ENCODE data around the gene SSTR4.
"Not testable (repeated sequence)": the region's sequence is repeated elsewhere in the genome, so short reads cannot be mapped to it uniquely, and the experiment has no call there.

Gene SSTR4, protein sequence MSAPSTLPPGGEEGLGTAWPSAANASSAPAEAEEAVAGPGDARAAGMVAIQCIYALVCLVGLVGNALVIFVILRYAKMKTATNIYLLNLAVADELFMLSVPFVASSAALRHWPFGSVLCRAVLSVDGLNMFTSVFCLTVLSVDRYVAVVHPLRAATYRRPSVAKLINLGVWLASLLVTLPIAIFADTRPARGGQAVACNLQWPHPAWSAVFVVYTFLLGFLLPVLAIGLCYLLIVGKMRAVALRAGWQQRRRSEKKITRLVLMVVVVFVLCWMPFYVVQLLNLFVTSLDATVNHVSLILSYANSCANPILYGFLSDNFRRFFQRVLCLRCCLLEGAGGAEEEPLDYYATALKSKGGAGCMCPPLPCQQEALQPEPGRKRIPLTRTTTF

DNA sequence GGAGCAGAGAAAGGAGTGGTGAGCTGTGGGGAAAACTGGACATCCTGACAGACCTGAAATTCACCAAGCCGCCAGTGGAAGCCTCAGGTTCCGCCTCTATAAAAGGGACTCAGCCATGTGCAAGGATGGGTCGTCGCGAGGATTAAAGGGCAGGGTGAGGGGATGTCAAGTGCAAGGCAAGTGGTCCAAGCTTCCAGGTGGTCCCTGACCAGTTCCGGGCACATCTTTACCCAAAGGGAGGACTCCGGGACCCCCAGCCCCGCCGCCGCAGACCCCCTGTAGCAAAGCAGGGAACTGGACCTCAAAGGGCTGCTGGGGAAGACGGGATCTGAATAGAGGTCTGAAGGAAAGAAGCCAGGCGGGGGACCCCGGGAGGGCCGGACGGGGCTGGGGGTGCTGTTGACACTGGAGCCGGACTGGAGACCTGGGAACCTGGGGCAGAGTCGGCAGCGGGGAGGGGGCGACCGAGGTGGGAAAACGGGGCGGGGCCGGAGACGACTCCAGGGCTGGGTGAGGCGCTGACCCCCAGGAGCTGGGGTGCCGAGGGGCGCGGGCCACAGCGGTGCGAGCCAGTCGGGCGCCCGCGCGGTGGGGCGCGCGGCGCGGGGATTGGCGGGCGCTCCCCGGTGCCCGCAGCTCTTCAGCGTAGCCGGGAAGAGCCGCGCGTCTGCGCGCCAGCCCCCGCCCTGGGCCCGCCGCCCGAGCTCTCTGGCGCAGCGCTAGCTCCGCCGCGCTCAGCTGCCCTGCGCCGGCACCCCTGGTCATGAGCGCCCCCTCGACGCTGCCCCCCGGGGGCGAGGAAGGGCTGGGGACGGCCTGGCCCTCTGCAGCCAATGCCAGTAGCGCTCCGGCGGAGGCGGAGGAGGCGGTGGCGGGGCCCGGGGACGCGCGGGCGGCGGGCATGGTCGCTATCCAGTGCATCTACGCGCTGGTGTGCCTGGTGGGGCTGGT, at the start of gene SSTR4:
Gene SSTR4, plus strand, starts transcription at position 592 of the 951 bp plus-strand sequence. Its CDS starts 172 bp downstream, at position 764.
- no peak for DNase-seq (ENCODE audit: low read depth)

DNA sequence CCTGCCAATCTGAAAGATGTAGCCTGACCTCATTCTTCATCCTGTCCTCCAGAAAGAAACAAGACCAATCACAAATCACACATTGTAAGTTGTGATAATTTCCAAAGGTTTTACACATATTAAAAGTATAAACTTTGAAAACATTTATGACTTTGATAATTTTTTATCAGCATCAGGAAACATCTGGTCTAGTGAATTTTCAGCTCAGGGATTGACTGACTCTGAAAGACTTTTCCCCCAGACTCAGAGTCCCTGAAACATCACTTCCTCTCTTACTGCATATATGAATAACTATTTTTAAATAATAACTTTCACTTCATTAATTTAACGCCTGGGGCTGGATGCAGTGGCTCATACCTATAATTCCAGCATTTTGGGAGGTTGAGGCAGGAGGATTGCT, 48.5 kb upstream of the SSTR4 start:
- DNase-seq (ENCODE audit: low read depth), result no peak

DNA sequence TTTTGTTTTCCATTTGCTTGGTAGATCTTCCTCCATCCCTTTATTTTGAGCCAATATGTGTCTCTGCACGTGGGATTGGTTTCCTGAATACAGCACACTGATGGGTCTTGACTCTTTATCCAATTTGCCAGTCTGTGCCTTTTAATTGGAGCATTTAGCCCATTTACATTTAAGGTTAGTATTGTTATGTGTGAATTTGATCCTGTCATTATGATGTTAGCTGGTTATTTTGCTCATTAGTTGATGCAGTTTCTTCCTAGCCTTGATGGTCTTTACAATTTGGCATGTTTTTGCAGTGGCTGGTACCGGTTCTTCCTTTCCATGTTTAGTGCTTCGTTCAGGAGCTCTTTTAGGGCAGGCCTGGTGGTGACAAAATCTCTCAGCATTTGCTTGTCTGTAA, 43.7 kb upstream of the SSTR4 start:
- DNase-seq (ENCODE audit: low read depth), result not testable (repeated sequence)

DNA sequence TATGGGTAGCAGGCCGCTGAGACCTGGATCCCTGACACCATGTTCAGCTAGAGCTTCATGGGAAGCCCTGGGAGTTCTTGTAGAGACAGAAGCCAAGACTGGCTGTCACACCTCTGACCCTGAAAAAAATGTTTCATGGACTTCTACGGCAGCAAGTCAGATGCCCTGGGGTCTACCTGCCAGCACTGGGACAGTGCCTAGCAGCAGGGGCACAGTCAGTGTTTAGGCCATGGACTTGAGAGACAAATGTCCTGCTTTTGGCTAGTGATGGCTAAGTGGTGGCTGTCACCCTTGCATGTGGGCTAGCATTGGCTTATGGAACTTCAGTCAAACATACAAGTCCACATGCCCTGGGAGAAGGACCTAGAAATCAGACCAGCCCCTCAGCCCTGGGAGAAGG, 41.3 kb upstream of the SSTR4 start:
- no peak for DNase-seq (ENCODE audit: low read depth)

DNA sequence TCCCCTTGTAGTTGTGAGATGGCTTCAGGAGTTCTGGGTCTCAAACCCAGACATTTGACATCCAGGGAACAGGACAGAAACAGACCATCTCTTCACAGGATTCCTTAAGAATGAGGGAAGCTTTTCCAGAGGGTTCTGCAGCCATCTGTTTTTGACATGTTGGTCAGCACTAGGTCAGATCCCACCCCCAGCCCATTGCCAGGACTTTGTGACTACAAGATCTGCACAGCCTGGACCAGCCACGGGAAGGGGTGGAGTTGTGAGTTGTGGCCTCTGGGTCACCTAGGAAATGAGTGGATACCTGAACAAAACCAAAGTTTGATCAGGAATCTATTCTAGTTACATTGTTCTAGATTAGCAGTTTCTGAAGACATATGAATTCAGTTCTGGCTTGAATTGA, 39.2 kb upstream of the SSTR4 start:
- DNase-seq (ENCODE audit: low read depth), result no peak

DNA sequence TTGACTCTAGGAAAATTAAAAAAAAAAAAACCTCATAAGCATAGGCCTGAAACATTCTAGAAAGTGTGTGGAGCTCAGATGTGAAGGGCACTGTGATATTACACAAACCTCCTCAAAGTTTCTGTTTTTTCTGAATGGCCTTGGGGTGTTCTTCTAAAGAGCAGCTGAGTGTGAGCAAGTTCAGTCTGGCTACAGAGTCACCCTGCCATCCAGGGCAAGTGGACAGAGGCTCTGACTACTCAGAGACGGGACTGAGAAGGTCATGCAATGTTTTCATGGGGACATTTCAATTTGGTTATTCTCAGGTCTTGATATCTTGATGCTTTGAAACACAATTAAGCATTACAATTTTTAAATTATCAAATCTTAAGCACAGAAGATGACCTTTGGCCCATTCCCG, 36.6 kb upstream of the SSTR4 start:
- DNase-seq (ENCODE audit: low read depth), result no peak

DNA sequence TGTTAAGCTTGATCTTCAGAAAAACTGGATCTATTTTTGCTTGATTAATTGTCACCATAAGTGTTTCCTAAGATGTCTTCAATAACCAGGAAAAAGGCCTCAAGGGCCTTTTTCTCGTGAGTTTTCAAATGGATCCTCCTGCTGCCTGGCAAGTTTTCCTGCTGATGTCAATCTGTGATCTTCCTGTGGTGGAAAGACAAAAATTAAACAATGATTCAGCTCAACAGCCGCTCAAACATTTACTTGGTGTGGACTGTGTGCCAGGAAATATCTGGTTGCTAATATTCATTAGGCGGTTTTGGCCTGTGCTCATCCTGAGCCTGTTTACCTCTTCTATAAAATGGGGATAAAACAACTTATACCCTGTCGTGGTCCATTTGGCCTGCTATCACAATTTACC, 35.4 kb upstream of the SSTR4 start:
- no peak for DNase-seq (ENCODE audit: low read depth)

DNA sequence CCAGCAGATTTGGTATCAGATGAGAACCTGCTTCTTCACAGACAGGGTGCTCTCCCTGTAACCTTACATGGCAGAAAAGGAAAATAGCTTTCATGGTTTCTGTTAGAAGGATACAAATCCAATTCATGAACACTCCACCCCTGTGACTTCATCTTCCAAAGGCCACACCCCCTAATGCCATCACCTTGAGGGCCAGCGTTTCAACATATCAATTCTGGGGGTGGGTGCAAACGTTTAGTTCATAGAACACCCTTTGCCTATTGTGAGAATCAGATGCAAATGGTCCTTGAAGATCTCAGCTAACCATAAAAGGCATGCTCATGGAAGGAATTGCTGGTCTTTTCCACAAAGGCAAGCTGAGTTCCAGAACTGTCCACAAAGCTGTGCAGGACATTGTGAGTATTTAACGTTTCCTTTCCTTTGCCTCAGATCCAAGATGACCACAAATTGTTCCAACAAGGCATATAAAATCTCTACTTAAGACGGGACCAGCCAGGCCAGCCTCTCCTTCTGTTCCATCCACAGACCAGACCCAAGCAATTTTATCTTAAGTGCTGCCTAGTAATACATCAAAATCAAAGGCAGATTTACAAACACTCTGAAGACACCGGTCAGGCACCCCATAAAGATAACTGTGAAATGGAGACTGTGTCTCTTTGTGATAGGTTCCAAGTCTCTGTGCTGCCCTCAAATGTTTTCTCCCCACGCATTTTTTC, 34.7 kb upstream of the SSTR4 start:
- DNase-seq (ENCODE audit: low read depth), result no peak

DNA sequence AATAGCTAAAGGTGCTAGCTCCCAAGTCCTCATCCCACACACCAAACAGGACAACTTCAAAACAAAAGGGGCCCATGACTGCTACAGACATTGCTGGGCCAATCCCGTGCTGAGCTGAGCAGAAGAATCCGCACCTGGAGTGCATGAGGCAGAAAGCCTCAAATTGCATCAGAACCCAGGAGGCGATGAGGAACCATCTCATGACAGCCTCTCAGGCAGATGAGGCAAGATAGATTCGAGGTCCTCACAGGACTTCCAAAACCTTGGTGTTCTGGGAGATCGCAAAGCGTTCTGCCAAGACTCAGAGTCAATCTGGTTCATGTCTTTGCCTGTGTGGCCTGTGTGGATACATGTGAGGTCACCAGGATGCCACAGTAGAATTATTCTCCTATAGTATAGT, 32.8 kb upstream of the SSTR4 start:
- DNase-seq (ENCODE audit: low read depth), result no peak

DNA sequence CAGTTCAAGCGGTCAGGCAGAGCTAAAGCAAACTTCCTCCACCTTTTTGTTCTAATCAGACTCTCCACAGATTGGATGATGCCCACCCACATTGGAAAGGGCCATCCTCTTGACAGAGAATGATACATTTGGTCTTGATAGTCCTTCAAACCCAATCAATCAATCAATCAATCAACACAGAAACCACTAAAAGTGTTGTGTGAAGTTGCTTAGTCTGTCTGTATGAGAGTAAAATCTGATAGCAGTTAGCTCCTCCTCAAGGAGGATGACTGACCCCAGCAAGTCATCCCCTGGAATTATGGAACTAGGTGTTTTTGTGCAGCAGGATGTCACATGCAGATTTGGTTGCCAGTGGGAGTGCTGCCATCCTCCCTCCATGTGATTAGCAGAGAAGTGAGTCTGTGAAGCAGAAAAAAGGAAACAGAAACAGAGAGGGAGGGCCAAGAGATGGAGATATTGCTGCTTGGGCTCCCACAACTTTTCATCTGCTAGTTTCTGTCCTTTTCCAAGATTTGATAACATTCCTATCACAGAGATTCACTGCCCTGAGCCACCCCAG, 32.0 kb upstream of the SSTR4 start:
- DNase-seq (ENCODE audit: low read depth), result no peak

DNA sequence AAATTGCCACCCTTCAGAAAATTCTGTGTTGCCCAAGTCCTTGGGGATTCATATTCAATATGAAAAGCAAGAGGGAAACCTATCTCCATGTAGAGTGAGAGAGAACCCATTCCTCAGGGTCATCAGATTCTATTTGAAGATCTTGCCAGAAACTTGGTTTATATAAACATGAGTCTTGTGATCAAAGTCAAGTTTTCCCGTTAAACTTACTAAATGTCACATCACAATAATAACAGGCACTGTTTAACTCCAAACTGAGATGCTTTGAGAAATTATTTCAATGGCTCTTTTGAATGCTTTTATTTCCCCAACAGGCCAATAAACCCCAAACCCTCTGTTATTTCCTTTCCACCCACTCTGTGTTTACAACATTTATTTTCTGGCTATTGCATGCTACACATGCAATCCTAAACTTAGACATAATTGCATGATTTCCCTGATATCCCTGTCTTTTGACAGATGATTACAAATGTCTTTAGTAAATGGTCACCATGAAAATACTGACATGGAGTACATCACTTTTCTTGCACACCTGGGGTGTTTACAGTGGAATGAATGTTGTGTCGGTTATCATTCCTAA, 31.1 kb upstream of the SSTR4 start:
- DNase-seq (ENCODE audit: low read depth), result no peak

DNA sequence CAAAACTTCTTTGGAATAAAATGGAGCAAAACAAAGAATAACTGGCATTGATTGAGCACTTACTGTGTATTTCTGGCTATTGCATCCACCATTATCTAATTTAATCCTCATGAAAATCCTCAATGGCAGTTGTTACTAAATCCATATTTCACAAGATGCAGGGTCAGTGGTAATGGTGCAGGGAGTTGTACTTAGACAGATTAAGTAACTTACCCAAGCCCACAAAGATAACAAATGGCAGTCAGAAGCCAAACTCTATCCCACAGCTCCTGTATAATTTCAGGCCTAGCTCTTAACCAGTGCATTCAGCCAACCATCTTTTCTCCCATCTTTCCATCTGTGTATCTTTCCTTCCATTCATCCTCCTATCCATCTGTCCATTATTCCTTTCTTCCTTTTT, 29.3 kb upstream of the SSTR4 start:
- DNase-seq (ENCODE audit: low read depth), result no peak

DNA sequence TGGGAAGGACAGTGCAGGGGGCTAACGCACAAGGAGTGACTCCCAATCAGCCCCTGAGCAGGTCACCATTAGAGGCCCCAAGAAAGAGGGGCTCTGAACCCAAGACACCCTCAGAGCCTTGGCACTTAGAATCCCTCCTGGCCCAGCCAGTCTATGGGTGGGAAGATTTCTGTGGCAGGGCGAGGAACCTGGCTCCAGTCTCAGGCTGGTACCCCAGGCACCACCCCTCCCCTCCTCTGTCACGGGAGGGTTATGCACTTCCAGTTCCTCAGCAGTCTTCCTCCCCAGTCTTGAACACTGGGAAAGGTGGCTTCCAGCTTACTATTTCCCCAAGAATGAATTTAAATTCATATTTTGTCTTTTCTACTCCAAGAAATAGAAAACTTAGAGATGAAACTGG, 27.6 kb upstream of the SSTR4 start:
- DNase-seq (ENCODE audit: low read depth), result no peak

DNA sequence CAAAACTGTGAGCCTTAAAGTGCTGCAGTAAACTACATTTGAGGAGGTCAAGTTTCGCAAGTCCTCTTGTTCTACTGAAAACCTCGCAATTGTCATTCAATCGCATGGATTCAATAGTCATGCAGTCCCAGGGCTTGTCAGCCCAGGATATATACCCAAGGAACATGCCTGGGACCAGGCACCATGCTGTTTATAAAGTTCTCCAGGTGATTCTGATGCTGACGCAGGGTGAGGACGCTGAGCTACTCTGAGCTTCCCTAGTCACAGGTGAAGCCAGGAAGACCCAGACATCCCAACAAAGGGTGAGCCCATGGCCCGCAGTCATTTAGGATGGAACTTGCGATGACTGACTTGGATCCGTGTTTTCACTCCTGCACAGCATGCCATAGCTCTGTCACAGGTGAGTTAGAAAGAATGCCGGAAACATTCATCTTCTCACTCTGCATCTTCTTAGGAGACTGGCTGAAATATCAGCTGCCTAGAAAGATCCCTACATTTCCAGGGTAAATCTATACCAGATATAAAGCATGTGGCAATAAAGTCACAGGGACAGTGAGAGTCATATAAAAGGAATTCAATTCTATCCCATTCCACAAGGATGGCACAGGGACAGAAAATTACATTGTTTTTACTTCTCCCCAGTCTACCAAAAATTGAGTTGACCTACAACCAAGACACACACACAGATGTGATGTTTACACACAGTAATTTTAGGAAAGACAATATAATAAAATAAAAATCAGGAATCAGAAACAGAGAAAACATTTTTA, 27.0 kb upstream of the SSTR4 start:
- no peak for DNase-seq (ENCODE audit: low read depth)

DNA sequence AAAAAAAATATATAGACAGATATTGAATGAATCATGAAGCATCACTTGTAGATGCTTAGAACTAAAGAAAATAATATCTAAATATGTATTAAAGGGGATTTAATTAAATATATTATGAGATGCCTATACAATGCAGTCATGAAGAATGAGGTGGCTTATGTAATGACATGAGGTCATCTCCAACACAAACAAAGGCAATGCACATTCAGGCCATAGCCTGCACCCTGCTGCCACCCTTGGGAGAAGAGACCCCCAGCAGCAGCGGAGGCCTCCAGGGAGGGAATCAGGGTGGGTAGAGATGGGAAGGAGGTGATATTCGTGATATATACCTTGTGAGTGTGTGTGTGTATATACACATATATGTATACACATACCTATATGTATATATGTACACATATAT, 26.4 kb upstream of the SSTR4 start:
- DNase-seq (ENCODE audit: low read depth), result no peak

DNA sequence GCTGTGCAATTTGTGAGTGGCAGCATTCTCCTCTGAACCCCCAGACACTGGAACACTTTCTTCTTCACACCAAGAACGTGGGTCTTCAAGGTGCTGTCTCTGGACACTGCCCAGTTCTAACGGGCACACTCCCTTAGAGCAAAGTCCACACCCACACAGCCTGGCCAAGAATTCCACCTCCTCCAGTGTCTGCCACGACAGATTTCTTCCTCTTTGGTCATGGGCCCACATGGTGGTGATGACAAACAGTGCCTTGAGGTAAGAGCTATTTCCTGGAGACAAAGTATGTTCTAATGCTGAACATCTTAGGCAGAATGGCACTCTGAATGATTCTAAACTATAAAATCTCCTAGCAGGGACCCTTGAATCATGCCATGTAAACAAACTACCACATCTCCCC, 25.5 kb upstream of the SSTR4 start:
- no peak for DNase-seq (ENCODE audit: low read depth)

DNA sequence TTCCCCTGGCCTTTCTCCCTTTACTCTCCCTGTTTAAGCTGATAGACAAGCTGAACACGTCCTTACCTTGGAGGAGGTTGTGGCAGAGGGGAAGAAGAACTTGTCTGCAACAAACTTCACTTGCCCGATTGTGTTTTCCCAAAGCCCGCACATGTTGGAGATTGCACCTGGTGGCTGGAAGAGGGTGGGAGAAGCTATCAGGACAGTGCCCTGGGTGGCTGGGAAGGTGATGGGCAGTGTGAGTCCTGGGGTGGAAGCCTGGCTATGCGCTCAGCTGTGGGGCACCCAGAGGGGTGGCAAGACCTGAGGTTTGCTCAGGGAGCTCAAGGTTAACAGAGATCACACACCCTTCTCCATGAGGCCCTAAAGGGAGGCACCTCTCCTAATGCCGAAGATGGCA, 25.0 kb upstream of the SSTR4 start:
- DNase-seq (ENCODE audit: low read depth), result no peak

DNA sequence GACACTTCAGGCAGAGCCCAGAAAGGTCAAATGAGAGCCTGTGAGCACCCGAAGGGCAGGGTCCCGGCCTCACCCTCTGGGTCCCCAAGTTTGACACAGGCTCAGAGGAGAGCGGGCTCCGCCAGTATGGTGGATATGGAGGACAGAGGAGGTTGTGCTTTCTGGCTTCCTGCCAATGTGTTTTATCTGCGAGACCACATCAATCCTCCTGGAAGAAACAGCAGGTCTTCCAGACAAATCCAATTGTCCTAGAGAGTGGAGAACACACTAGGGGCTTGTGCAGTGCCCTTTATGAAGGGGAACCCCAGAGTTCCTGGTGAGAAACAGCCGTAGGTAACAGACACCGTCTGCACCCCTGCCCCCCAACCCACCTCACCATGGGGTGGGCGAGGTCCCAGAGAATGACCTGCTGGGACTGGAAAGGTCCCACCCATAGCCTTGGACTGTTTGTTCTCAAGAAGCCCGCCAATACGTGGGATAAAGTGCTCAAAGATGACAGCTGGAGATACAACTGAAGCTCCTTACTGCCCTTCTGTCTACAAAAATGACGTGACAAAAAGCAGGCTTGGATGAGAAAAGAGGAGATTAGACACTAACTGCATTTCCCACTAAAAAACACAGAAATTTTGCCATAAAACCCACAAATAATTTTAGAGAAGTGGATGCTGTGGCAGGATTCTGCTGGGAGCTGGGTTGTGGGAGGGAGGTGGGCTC, 23.9 kb upstream of the SSTR4 start:
- no peak for DNase-seq (ENCODE audit: low read depth)

DNA sequence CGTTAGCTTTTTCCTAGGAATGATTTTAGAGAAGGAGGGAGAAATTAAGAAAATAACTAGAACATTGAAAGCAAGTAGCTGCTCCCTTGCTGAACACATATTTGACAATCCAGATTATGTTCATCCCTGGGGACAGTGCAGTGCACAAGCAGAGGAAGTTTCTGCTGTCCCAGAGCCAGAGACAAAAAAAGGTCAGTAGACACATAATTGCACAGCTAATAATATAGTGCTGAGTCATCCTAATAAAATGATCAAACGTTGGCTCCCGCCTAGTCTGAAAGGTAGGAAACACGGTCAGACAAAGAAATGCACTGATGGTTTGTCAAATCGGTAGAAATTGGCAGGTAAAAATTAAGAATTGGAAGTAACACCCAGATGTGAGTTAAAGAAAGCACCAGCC, 21.7 kb upstream of the SSTR4 start:
- DNase-seq (ENCODE audit: low read depth), result no peak

DNA sequence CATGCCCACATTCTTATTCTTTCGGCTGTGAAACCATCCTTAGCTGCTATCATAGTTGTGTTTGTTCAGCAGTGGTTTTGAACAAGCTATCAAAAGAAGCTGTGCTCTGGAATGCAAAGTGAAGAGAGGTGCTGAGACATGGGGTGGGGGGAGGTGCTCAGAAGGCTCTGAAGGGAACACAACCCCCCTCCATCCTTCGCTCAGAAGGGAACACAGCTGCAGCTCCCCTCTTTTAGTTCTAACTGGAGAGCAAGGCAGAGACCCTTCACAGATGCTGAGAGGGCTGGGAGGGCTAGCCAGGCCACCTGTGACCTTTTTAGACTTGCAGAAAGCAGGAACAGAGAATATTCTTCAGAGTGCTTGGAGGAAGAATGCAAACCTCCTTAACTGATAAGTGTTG, 17.6 kb upstream of the SSTR4 start:
- DNase-seq (ENCODE audit: low read depth), result no peak

Measured in activated T-cell treated with anti-CD3 and anti-CD28 coated beads for 24 hours (primary cell).